ENCODE data around the gene QRFP. TPM values are rescaled to one million over a fixed set of nuclear protein-coding genes. Genes with fewer than 3 reads are reported as not detected.

Gene QRFP
- polyA plus RNA-seq, 3 donors, result 0.18 to 0.60 (median 0.21) TPM

DNA sequence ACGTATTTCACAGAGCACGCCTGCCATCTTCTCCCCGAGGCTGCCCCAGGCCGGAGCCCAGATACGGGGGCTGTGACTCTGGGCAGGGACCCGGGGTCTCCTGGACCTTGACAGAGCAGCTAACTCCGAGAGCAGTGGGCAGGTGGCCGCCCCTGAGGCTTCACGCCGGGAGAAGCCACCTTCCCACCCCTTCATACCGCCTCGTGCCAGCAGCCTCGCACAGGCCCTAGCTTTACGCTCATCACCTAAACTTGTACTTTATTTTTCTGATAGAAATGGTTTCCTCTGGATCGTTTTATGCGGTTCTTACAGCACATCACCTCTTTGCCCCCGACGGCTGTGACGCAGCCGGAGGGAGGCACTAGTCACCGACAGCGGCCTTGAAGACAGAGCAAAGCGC lies 9.6 kb downstream of the QRFP start:
- no peak overlapping the region for H3K9ac ChIP-seq (ENCODE audit: insufficient read depth, low read length, poor library complexity, severe bottlenecking)
- H3K36me3 Mint-ChIP-seq, result peaks cover 55 to 81% of the 10 kb centered on the region in 2 donors
- no peak for DNase-seq
- H3K4me1 ChIP-seq (ENCODE audit: control insufficient read depth in 1 of 2, insufficient read depth in 2 of 2, low read length in 2 of 2), result no peaks in the 10 kb centered on the region
- no peaks in the 10 kb centered on the region for H3K9me3 Mint-ChIP-seq
- WGBS (ENCODE audit: insufficient coverage), result 94% methylated on average over 18 of the region's 23 CpGs
- no peak overlapping the region for H3K4me3 Mint-ChIP-seq
- H3K4me3 ChIP-seq (replicated peaks in 1 of 3; ENCODE audit: low read depth in 2 of 3, low read length in 3 of 3), result no peak overlapping the region
- no peaks in the 10 kb centered on the region for H3K9me3 ChIP-seq (replicated peaks in 1 of 2; ENCODE audit: control insufficient read depth in 1 of 2, insufficient read depth in 1 of 2, low read length in 2 of 2)
- no peak overlapping the region for H3K4me2 ChIP-seq (replicated peaks; ENCODE audit: extremely low read depth, low read length, poor library complexity, severe bottlenecking)
- intact Hi-C loops (cut with micrococcal nuclease), result no loop called here
- H3K36me3 ChIP-seq (replicated peaks in 1 of 2; ENCODE audit: control insufficient read depth in 1 of 2, insufficient read depth in 2 of 2, low read length in 2 of 2), result peaks cover 57 to 76% of the 10 kb centered on the region in 2 donors
- peaks cover 0 to 2% (median 0%) of the 10 kb centered on the region in 3 donors for H3K27me3 Mint-ChIP-seq (ENCODE audit: low read depth in 3 of 3)
- peak overlapping the region in 1 of 7 donors; percentile 75 for H3K27ac Mint-ChIP-seq
- H3K4me1 Mint-ChIP-seq, result no peaks in the 10 kb centered on the region
- H3K27me3 ChIP-seq (ENCODE audit: control insufficient read depth in 2 of 2, insufficient read depth in 2 of 2, low read length in 2 of 2), result no peaks in the 10 kb centered on the region
- H3K79me2 ChIP-seq (ENCODE audit: insufficient read depth, low read length), result no peaks in the 10 kb centered on the region
- TF ChIP-seq, protein P1, sequence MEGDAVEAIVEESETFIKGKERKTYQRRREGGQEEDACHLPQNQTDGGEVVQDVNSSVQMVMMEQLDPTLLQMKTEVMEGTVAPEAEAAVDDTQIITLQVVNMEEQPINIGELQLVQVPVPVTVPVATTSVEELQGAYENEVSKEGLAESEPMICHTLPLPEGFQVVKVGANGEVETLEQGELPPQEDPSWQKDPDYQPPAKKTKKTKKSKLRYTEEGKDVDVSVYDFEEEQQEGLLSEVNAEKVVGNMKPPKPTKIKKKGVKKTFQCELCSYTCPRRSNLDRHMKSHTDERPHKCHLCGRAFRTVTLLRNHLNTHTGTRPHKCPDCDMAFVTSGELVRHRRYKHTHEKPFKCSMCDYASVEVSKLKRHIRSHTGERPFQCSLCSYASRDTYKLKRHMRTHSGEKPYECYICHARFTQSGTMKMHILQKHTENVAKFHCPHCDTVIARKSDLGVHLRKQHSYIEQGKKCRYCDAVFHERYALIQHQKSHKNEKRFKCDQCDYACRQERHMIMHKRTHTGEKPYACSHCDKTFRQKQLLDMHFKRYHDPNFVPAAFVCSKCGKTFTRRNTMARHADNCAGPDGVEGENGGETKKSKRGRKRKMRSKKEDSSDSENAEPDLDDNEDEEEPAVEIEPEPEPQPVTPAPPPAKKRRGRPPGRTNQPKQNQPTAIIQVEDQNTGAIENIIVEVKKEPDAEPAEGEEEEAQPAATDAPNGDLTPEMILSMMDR (IDR thresholded peaks at IDR 0.05), result no peak
- no peaks in the 10 kb centered on the region for H4K20me1 ChIP-seq (ENCODE audit: insufficient read depth, low read length)
- no peak overlapping the region for H2AFZ ChIP-seq (ENCODE audit: insufficient read depth, low read depth, low read length, poor library complexity, severe bottlenecking)
- no peak overlapping the region for H3K27ac ChIP-seq (ENCODE audit: low read depth in 1 of 2, low read length in 2 of 2)

DNA sequence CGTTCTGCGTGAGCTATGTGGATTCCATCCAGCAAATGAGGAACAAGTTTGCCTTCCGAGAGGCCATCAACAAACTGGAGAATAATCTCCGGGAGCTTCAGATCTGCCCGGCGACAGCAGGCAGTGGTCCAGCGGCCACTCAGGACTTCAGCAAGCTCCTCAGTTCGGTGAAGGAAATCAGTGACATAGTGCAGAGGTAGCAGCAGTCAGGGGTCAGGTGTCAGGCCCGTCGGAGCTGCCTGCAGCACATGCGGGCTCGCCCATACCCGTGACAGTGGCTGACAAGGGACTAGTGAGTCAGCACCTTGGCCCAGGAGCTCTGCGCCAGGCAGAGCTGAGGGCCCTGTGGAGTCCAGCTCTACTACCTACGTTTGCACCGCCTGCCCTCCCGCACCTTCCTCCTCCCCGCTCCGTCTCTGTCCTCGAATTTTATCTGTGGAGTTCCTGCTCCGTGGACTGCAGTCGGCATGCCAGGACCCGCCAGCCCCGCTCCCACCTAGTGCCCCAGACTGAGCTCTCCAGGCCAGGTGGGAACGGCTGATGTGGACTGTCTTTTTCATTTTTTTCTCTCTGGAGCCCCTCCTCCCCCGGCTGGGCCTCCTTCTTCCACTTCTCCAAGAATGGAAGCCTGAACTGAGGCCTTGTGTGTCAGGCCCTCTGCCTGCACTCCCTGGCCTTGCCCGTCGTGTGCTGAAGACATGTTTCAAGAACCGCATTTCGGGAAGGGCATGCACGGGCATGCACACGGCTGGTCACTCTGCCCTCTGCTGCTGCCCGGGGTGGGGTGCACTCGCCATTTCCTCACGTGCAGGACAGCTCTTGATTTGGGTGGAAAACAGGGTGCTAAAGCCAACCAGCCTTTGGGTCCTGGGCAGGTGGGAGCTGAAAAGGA lies 10.9 kb downstream of the QRFP start:
- TF ChIP-seq, protein P1 (IDR thresholded peaks at IDR 0.05), result no peak
- H3K4me1 ChIP-seq (ENCODE audit: control insufficient read depth in 1 of 2, insufficient read depth in 2 of 2, low read length in 2 of 2), result no peaks in the 10 kb centered on the region
- H3K27me3 Mint-ChIP-seq (ENCODE audit: low read depth in 3 of 3), result peaks cover 0 to 2% (median 0%) of the 10 kb centered on the region in 3 donors
- no peaks in the 10 kb centered on the region for H3K27me3 ChIP-seq (ENCODE audit: control insufficient read depth in 2 of 2, insufficient read depth in 2 of 2, low read length in 2 of 2)
- H3K4me1 Mint-ChIP-seq, result no peaks in the 10 kb centered on the region
- WGBS (ENCODE audit: insufficient coverage), result 97% methylated on average over 34 of the region's 35 CpGs
- peaks cover 69 to 89% of the 10 kb centered on the region in 2 donors for H3K36me3 ChIP-seq (replicated peaks in 1 of 2; ENCODE audit: control insufficient read depth in 1 of 2, insufficient read depth in 2 of 2, low read length in 2 of 2)
- intact Hi-C loops (cut with micrococcal nuclease), result no loop called here
- H2AFZ ChIP-seq (ENCODE audit: insufficient read depth, low read depth, low read length, poor library complexity, severe bottlenecking), result no peak overlapping the region
- peaks cover 68 to 92% of the 10 kb centered on the region in 2 donors for H3K36me3 Mint-ChIP-seq
- H3K4me3 ChIP-seq (replicated peaks in 1 of 3; ENCODE audit: low read depth in 2 of 3, low read length in 3 of 3), result no peak overlapping the region
- no peaks in the 10 kb centered on the region for H3K9me3 Mint-ChIP-seq
- no peak overlapping the region for H3K4me2 ChIP-seq (replicated peaks; ENCODE audit: extremely low read depth, low read length, poor library complexity, severe bottlenecking)
- H3K9me3 ChIP-seq (replicated peaks in 1 of 2; ENCODE audit: control insufficient read depth in 1 of 2, insufficient read depth in 1 of 2, low read length in 2 of 2), result no peaks in the 10 kb centered on the region
- H3K9ac ChIP-seq (ENCODE audit: insufficient read depth, low read length, poor library complexity, severe bottlenecking), result no peak overlapping the region
- DNase-seq, result no peak
- H3K79me2 ChIP-seq (ENCODE audit: insufficient read depth, low read length), result no peaks in the 10 kb centered on the region
- no peak overlapping the region for H3K27ac ChIP-seq (ENCODE audit: low read depth in 1 of 2, low read length in 2 of 2)
- H3K27ac Mint-ChIP-seq, result peak overlapping the region in 1 of 7 donors; percentile 39
- H4K20me1 ChIP-seq (ENCODE audit: insufficient read depth, low read length), result no peaks in the 10 kb centered on the region
- H3K4me3 Mint-ChIP-seq, result no peak overlapping the region

Measured in CD14-positive monocyte (primary cell).